SKM-1 (cell line): Measurements from ENCODE around the gene RNF8.
A peak's percentile ranks its signal among the peaks of the same experiment; 100 is the strongest.
"Not testable (repeated sequence)": the region's sequence is repeated elsewhere in the genome, so short reads cannot be mapped to it uniquely, and the experiment has no call there.

Source experiments
- DNase-seq: peaks from one replicate; lab custom pipeline; 2025; ENCODE audit not compliant: unreplicated experiment; lab: John Stamatoyannopoulos, UW

The RNF8 gene, protein sequence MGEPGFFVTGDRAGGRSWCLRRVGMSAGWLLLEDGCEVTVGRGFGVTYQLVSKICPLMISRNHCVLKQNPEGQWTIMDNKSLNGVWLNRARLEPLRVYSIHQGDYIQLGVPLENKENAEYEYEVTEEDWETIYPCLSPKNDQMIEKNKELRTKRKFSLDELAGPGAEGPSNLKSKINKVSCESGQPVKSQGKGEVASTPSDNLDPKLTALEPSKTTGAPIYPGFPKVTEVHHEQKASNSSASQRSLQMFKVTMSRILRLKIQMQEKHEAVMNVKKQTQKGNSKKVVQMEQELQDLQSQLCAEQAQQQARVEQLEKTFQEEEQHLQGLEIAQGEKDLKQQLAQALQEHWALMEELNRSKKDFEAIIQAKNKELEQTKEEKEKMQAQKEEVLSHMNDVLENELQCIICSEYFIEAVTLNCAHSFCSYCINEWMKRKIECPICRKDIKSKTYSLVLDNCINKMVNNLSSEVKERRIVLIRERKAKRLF

DNA sequence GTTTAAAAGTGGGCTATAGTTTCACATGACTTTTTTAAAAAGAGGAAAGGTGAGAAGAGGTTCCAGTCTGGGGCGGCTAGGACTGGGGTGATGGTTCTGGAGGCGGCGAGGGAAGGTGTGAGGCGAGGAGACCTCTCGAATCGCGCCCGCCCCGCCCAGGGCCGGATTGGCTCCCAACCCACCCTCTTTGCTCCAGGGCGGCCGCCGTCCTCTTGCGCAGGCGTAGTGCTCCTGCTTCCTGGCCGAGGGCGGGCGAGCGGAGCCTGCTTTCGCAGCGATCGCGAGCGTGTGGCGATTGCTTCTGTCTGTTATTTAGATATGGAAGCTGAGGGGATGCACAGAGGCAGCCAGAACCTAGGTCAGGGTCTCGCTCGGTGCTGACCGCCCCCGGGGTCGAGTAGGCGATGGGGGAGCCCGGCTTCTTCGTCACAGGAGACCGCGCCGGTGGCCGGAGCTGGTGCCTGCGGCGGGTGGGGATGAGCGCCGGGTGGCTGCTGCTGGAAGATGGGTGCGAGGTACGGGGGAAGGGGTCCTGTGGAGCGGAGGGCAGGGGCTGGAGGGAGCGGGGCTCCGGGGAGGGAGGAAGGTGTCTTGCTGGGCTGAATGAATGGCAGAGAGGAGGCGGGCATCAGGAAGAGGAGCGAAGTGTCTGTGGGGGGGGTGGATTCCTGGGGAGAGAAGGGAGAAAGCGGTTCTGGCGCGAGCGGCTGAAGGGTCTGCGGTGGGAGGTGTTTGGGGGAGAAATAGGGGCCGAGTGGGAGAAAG lies at the start of gene RNF8:
TSS of gene RNF8 (plus strand) at position 223 of the 765 bp plus-strand sequence. CDS start at position 405, 182 bp downstream.
- peak; percentile 74 for DNase-seq

DNA sequence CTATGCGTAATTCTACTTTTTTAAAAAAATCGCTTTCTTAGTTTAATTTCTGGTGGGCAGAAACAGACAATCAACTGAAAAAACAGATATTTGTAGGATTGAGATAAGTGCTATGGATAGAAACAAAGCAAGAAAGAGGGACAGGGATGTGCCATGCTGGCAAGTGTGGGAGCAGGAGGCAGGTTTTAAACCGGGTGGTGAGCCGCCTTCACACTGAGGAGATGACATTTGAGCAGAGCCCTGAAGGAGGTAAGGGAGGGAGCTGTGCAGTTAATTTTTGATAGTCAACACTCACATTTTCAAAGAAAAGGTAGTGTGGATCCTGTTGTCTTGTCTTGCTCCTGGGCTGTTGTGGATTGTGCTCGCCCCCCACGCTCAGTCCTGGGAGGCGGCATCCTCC lies 49.0 kb upstream of the RNF8 start:
- no peak for DNase-seq

DNA sequence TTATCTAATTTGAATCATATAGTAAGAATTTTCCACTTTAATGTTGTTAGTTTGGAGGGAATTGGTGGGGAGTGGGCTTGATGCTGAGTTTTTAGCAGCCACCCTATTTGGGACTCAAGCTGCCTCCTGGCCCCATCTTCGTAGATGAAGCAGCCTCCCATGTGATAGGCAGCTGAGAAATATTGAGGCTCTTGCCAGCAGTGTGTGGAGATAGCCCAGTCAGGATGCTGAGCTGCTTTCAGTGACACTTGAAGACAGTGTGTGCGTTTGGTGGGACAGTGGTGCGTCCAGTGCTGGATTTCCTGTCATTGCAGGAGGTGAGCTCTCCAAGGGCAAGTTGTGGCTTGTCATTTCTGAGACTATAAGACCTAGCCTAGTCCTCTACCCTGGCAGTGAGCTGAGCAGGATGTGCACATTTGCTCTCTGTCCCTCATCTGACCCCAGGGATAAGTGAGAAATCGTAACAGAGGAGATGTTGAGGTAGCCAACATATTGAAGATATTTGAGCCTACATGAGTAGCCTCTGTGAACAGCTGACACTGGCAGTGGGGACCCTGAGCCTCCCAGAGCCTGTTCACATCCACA lies 47.9 kb upstream of the RNF8 start:
- DNase-seq: no peak

DNA sequence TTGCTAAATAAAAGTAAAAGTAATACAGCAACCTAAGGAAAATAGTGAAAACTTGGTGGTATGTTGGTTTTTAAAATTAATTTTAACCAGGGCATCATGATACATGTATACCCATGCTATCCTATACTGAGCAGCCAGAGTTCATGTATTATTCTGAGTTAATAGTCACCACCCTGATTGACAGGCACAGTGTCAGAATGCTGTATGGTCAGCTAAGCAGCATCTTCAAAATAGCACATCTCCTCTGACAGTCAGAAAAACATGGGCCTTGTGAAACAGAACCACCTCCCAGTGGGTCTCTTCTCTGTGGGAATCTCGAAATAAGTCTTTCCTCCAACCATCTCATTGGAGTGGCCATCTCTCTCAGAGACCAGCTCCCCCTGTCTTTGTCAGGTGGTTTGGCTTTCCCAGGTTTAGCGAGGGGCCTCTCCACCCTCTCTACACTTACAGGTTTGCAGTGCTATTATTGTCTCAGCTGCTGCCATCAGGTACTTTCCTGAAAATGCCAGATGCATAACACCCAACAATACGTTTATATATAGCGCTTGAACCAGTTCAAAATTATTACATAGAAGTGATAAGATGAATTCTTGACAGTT lies 47.1 kb upstream of the RNF8 start:
- no peak for DNase-seq

DNA sequence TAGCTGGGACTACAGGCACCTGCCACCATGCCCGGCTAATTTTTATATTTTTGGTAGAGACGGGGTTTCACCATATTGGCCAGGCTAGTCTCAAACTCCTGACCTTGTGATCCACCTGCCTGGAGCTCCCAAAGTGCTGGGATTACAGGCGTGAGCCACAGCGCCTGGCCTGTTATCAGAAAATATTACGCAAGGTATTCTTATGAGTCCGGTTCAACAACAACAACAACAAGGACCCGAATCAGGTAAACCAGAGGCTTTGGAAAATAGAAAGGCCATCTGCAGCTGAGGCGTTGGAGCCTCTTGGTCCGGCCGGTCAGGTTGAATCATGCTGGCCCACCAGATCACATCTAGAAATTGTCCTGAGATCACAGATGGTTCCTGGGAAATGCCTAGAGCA lies 46.3 kb upstream of the RNF8 start:
- DNase-seq: not testable (repeated sequence)

DNA sequence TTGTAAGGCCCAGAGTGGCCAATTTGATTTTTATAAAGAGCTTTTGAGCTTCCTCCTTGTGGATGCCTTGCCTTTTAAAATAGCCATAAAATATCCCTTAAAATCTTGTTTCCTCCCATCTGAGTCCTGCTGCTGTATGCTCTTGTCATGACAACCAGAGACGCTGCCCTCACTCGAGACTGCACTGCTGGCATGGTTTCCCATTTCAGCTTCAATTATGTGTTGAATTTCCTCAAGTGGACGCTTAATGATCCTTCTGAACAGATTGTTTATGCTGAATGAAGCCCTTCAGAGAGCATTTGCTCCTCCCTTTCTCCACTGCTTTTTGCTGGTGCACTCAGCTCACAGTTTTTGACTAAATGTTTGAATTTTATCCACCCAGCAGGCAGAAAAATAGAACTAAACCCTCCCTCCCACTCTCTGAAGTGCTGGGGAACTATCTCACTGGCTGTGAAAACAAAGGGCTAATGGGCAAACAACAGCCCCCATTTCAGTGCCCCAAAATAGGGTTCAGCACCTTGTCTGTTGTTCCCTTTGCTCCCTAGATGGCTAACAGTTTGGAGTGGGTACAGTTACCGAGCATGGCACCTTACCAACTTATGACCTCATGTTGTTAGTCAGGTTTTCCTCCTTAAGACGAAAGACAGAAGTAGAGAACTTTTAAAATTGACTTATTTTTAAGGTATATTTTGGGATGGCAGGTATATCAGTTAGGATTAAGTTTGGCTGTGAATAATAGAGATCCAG lies 45.5 kb upstream of the RNF8 start:
- no peak for DNase-seq

DNA sequence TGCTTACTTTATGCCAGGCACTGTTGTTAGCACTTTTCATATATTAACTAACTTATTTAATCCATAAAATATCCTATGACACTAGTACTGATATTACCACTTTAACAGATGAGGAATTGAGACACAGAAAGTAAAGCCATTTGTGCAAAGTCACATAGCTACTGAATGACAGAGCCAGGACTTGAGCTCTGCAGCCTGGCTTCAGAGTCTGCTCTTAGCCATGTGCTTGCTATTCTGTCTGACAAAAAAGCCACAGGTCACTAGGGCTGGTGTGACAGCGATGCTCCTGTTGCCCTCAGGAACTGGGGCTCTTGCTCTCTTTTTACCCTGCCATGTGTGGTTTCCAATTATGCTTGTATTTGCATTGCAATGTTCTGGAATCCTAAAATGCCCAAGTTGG lies 44.7 kb upstream of the RNF8 start:
- no peak for DNase-seq

DNA sequence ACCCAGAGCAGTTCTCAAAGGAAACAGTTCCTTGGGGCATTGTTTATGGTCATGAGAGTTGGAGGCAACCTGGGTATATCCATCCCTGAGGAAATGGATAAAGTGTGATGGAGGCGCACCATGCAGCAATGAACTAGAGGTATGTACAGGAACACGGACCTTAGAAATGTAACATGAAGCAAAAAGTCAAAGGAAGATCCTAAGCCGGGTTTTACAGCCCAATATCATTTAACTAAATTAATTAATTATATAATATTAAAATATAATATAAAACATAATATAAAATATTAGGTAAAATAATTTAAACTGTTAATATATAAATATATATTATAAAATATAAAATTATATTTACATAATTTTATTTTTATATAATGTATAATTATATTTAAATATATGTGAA lies 44.1 kb upstream of the RNF8 start:
- DNase-seq: no peak

DNA sequence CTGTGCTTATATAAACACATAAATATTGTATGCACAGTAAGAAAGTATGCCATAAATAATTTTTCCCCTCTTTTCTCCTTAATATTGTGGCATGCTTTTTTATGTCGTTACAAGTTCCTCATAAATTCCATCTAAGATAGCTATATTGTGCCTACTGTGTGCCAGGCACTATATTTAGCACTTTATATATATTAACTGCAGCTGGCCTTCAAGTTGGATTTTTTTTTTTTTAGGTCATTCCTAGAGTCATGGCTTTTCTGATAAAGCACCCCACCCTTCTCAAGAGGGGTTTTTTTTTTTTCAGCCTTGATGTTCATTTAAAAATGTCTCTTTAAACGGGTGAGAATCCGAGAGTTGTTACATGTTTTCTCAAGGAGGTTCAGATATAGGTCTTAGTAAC lies 42.8 kb upstream of the RNF8 start:
- no peak for DNase-seq

DNA sequence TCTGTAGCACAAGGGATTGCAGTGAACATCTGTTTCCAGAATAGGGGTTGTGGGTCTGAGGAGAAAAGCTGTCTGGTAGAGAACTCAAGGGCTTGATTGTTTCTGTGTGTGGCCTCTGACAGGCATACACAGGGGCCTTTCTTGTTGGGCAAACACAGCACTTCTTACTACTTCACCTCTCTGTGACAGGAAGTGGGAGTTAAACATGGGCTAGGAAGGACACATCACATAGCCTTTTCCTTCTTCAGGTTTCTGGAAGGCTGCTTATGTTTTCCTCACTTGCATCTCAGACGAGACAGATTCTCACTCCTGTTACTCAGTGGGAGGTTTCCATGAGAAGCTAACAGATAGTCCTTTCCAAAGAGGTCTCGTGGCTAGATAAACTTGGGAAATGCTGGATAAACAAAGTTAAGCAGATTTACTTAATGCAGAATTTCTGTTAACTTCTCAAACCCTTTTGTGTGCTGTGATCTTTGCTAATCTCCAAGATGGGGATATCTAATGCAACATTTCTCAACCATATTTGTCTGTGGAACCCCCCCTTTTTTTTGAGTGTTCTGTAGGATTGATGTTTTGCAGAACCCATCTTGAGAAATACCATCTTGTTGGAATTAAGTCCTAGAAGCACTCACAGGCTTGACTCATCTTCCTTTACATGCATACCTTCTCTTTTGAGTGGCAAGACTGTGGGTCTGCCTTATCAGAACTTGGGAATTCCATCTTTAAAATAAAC lies 41.9 kb upstream of the RNF8 start:
- DNase-seq: no peak

DNA sequence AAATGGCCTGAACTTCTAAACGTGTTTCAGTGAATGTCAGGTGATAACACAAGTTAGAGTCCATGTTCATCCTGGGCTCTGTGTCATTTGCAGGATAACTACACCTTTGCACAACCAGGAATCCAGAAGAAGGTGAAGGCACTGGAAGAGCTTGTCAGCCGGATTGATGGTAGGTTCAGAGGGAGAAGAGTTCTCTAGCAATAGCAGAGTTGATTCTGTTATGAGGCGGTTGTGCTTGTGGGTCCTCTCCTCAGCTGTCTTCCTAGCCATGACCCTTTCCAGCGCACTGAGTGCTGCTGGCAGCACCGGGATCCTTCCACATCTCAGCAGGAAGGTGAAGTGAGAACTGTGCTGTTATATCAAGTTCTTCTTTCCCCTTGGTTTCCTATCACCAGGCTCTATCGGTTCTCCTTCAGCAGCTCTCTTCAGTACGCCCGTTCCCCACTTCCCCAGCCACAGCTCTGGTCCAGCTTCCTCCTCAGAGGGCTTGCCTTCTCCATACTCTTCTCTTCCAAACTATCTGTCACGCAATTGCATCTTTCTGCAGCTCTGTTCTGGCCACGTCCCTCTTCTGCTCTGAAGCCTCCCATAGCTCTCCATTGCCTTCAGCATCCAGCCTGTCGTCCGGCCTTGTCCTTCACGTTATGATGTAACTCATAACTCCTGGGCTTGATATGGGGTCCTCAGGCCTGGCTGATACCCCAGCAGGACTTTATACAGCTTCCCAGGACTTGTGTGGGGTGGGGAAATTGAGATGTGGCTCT lies 39.9 kb upstream of the RNF8 start:
- no peak for DNase-seq

DNA sequence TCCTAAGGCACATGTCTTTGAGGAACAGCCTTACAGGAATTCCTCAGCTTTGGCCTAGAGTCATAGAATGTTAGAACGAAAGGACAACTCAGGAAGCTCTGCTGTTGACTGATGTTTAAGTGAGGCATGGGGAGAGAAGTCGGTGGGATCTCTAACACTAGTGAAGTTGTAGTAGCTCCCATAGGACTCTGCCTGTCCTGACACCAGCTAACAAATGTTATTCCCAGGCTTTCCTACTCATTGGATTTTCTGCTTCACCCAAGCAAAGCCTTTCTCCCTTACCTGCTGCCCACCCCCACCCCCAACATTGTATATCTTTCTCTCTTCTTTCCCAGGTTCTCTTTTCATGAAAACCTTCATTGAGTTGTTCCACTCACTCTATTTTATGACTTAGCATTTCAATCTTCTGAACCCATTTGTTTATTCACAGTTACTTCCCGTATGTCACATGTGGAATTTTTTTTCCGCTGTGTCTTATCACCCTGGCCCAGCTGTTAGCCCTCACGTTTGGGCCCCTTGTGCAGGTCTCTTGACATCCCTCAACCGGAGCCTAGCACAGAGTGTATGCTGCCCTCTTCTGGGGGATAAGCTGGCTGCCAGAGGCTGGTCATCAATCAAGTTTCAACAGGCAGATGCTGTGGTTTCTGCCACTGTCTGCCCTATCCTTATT lies 39.2 kb upstream of the RNF8 start:
- no peak for DNase-seq

DNA sequence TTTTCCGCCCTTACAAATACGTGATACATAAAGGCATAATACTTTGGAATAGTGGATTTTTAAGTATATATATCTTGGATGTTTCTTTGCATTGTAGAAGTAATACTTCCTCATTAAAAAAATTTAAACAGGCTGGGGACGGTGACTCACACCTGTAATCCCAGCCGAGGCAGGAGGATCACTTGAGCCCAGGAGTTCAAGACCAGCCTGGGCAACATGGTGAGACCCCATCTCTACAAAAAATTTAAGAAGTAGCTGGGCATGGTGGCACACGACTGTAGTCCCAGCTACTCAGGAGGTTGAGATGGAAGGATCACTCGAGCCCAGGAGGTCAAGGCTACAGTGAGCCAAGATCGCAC lies 38.6 kb upstream of the RNF8 start:
- no peak for DNase-seq

DNA sequence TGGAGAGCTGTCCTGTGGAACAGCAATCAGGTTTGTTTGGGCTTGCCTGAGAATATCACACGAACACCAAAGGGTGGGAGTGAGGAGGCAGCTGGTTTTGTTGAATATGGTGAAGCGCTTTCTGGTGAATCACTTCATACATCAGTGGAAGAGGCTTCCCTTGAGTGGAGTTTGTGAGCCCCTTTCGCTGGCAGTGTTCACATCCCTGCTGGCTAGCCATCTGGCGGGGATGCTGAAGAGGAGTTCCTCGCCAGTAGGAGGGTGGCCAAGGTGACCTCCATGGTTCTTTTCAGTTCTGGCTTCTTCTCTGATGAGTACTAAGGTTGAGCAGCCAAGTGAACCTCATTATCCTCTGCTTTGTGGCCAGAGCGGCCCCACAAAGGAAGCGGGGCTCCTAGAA lies 37.7 kb upstream of the RNF8 start:
- no peak for DNase-seq

DNA sequence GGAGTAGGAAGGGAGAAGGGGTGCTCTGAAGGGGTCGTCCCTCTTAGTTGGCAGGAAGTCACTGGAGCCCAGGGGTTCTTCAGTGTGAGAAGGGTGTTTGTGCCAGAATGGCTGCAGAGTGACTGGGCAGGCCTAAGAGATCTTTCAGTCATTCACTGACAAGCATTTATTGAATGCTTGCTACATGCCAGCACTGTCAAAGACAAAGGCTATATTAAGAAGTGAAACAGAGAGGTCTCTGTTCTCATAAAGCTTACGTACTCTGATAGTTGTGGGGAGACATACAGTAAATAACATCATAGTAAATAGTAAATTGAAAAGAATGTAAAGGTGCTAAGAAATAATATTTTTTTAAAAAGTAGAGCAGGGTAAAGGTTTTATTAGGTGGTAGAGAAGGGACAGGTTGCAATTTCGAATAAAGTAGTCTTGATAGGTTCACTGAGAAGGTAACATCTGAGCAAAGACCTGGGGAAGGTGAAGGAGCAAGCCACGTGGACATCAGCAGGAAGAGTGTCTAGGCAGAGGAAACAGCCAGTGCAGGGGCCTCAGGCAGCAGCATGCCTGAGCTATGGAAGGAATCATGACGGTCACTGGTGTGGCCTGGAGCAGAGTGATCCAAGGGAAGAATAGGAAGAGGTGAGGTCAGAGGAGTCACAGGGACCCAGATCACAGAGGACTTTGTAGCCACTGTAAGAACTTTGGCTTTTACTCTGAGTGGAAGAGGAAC lies 36.3 kb upstream of the RNF8 start:
- DNase-seq: no peak

DNA sequence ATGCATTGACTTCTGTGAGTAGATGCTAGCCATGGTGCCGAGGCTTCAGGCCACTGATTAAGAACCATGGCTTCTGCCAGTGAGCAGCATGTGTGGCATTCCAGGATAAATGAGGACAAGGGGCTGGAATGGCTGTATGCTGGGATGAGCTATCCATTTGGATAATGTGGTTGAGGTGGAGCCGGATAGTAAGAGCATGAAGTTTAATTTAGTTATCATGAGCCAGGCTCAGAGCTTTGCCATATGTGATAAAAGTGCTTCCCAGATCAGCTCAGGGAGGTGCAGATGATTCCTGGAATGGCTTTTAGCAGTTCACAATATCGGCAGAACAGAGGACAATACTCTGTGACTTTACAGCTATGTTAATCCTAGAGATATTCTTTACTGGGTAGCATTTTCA lies 34.6 kb upstream of the RNF8 start:
- no peak for DNase-seq

DNA sequence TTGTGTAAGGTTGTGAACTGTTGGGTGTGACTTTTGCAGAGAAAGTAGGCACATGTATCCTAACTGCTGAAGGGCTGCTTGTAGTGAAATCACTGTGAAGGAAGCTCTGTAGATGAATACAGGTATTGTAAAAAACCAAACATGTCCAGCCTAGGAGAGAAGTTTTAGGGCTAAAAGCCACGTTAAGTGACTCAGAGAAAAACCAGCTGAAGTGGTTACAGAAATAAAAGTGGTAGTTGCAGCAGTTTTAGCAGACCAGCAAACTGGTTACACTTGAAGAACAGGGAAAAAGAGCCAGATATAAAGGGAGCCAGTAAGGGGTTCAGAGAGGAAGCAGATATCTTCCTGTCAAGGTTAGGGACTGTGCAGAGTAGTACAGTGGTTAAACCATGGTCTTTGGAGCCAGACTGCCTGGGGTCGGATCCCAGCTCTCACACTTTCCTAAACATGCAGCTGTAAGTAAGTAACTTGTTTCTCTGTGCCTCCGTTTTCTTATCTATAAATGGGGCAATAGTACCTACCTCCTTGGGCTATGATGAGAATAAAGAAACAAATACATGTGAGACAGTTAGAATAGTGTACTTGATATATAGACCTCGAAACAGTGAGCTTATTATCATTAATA lies 33.8 kb upstream of the RNF8 start:
- DNase-seq: no peak

DNA sequence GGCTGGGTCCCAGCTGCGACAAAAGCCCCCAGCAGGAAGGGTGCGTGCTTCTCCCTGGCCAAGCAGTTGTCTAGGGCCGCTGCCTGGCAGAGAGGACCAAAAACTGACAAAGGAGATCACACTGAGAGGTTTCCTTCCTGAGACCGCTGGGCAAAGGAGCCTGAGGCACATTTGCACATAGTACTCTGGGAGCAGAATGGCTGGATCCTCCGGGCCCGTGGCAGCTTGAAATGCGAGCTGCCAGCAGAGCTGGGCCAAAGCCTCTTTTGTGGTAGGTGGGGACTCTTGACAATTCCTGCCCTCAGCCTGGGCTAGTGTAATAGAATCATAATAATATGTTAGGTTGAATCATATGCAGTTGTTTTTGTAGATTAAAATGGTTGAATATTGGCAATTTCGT lies 33.1 kb upstream of the RNF8 start:
- DNase-seq: no peak
